Stomach (tissue), 4 donors: Measurements from ENCODE around the gene FGD1.

ENCODE experiments used
- CTCF ChIP-seq, 7 experiments: fragments of 450-650 bp in 4 of 7; fragments of 200-600 bp in 3 of 7; sonication (generic) in 3 of 7; IDR thresholded peaks; one replicate each; pipeline ENCODE4 v1.5.1; 2016 to 2019; ENCODE audit warnings: antibody characterized with exemption in 7 of 7, control low read depth in 2 of 7, mild to moderate bottlenecking in 1 of 7
- EP300 ChIP-seq: sonication (generic); formaldehyde crosslinking; IDR thresholded peaks from one replicate; pipeline ENCODE4 v1.6.1; 2017; ENCODE audit warnings: antibody characterized with exemption
- POLR2A ChIP-seq, 4 donors: fragments of 450-650 bp; IDR thresholded peaks; one replicate each; pipeline ENCODE4 v1.6.1; 2016; ENCODE audit warnings: antibody characterized with exemption in 4 of 4, control low read depth in 2 of 4, mild to moderate bottlenecking in 1 of 4, moderate library complexity in 1 of 4
- POLR2AphosphoS5 ChIP-seq, 3 donors: sonication (generic); formaldehyde crosslinking; IDR thresholded peaks; one replicate each; pipeline ENCODE4 v1.6.1; 2016; ENCODE audit warnings: antibody characterized with exemption in 3 of 3

GRCh38 chrX:54413753-54414152, 82.3 kb downstream of the FGD1 start:
- no peak for TF ChIP-seq POLR2A (IDR thresholded peaks at IDR 0.05)
- TF ChIP-seq CTCF (IDR thresholded peaks at IDR 0.05): no peak
- TF ChIP-seq POLR2AphosphoS5 (IDR thresholded peaks at IDR 0.05): no peak
- no peak for TF ChIP-seq EP300
